ENCODE measurements around the gene GBP4.
A peak's percentile ranks its signal among the peaks of the same experiment; 100 is the strongest.
"Not testable (repeated sequence)": the region's sequence is repeated elsewhere in the genome, so short reads cannot be mapped to it uniquely, and the experiment has no call there.

GBP4 gene

GRCh38 chr1:89198491-89199072 is at the start of gene GBP4:
GBP4 (minus strand) TSS chr1:89198942; CDS start chr1:89198834, 108 bp downstream.
- DNase-seq (ENCODE audit: low read depth, low spot score): peak; percentile 4

DNA sequence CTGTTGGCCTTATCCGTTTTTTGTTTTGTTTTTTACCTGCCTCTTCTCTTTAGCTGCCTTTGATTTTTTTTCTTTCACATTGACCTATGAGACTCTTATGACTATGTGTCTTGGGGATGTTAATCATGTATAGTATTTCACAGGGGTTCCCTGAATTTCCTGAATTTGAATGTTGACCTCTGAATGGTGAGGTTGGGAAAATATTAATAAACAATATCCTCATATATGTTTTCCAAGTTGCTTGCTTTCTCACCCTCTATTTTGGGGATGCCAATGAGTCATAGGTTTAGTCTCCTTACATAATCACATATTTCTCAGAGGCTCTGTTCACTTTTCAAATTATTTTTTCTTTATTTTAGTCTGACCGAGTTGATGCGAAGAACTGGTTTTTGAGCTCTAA is 44.3 kb upstream of the GBP4 start:
- DNase-seq (ENCODE audit: low read depth, low spot score): no peak

GRCh38 chr1:89221341-89221740 is 22.6 kb upstream of the GBP4 start:
- DNase-seq (ENCODE audit: low read depth, low spot score): no peak

DNA sequence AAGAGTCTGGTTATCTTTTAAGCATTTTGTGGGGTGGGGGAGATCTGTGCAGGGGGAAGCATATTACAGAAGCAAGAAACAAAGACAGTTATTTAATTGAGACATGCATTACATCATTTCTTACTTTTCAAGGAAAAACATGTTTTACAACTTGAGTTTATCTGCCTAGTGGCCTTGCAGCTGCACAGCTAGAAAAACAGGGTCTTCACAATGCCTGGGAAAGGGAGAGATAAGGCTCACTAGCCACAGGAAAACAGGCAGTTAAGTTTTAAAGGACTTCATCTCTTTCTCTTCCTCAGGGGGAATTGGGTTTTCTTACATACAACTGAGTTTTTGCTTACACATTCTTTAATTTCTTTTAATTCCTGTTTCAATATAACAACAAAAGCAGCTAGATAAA is 21.1 kb upstream of the GBP4 start:
- DNase-seq (ENCODE audit: low read depth, low spot score): not testable (repeated sequence)

DNA sequence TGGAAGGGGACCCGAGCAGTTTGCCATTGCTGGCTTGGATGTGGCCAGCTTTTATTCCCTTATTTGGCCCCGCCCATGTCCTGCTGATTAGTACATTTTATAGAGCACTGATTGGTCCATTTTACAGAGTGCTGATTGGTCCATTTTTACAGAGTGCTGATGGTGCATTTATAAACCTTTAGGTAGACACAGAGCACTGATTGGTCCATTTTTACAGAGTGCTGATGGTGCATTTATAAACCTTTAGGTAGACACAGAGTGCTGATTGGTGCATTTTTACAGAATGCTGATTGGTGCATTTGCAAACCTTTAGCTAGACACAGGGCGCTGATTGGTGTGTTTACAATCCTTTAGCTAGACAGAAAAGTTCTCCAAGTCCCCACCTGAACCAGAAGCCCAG is 20.2 kb upstream of the GBP4 start:
- not testable (repeated sequence) for DNase-seq (ENCODE audit: low read depth, low spot score)

DNA sequence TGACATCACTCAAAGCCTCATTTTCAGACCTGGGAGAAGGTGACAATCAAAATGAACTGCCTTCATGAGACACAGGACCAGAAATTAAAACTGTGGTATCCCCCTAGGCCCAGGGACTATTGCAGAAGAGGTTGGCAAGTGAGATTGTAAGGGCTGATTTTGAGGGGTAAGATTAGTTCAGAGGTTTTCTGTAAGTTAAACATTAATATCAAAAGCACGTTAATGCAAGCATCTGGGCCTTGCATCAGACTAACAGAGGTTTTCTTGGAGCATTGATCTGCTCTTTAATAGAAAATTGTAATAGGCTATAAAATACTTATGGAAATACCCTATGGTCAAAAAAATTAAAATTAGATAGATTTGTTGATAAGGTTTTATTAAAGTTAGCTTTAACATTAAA is 14.6 kb upstream of the GBP4 start:
- DNase-seq (ENCODE audit: low read depth, low spot score): no peak

GRCh38 chr1:89211035-89211634 is 12.4 kb upstream of the GBP4 start:
- no peak for DNase-seq (ENCODE audit: low read depth, low spot score)

GRCh38 chr1:89206373-89206772 is 7.6 kb upstream of the GBP4 start:
- DNase-seq (ENCODE audit: low read depth, low spot score): no peak

GRCh38 chr1:89203166-89203565 is 4.4 kb upstream of the GBP4 start:
- DNase-seq (ENCODE audit: low read depth, low spot score): no peak

DNA sequence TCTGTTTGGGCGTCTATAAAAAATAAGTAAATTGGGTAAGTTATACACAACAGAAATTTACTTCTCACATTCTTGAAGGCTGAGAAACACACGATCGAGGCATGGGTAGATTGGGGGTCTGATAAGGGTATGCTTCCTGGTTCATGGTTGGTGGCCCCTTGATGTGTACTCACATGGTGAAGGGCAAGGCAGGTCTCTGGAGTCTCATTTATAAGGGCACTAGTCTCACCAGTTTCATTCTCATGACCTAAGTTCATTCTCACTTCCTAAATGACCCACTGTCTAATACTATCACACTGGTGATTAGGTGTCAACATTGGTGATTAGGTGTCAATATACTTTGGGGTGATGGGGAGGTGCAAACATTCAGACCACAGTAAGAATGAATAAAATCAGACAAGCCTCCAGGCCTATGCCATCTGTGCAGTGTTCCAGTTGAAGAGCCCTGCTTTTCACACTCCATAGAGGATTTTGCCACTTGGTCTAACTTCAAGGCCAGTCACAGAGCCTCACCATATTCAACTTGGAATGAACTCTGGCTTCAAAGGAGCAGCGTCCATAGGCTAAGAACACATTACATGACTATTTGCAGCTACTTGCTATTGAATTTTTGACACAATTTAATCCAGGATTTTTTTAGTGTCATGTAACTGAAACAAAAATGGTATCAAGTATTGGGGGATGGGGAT is 2.5 kb upstream of the GBP4 start:
- DNase-seq (ENCODE audit: low read depth, low spot score): no peak

DNA sequence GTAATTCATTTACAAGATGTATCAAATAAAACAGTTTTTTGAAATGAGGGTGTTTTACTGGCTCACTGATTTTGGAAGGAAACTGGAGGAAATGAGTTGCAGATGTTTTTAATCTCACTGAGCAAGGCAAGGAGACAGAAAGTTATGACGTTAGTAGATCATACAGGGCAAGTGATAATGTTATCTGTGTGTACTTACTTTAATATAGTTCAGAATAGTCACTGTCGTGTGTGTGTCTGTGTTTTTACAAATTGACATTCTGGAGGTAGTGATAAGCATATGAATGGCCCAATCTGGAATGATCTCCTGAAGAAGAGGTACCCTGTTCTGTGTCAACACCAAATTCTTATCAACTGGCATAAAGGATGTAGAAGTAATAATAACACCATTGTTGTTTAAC is 1.9 kb upstream of the GBP4 start:
- no peak for DNase-seq (ENCODE audit: low read depth, low spot score)

GRCh38 chr1:89199525-89200031 is 836 bp upstream of the GBP4 start:
- DNase-seq (ENCODE audit: low read depth, low spot score): no peak

DNA sequence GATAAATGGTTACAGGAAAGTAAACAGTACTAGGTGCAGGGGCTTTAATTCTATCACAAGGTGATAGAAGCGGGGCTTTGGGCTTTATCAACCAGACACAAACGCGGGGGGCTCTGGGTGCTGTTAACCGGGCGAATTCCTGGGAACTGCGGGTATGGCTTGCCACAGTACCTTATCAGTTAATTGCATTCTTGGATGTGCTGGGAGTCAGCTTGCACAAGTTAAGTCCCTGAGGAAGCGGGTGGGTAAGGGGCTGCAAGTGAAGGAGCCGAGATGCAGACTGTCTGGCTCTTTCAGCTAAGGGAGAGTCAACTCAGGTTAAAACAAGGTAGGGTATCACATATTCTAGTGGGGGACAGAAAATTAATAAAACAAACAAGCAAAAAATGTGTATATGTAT is 661 bp downstream of the GBP4 start:
- DNase-seq (ENCODE audit: low read depth, low spot score): peak; percentile 40

DNA sequence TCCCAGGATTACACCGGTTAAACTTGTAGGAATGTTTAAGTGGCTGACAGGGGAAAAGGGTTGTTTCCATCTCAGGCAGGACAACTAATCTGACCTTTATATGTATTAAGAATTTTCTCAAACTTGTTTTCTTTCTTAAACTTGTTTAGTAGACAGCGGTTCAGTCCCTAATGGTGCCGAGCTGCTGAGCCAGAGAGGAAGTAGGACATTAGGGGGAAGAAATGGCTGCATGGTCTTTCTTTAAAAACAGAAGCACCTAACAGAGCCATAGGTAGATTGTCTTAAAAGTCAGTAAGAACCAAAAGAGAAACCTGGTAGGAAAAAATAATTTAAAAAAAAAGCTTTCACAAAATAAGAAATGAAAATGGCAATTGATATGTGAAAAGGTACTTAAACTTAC is 3.3 kb downstream of the GBP4 start:
- no peak for DNase-seq (ENCODE audit: low read depth, low spot score)

- no peak for DNase-seq (ENCODE audit: low read depth, low spot score)
These were observed 7.4 kb downstream of the GBP4 start for GRCh38 chr1:89191314-89191713.

DNA sequence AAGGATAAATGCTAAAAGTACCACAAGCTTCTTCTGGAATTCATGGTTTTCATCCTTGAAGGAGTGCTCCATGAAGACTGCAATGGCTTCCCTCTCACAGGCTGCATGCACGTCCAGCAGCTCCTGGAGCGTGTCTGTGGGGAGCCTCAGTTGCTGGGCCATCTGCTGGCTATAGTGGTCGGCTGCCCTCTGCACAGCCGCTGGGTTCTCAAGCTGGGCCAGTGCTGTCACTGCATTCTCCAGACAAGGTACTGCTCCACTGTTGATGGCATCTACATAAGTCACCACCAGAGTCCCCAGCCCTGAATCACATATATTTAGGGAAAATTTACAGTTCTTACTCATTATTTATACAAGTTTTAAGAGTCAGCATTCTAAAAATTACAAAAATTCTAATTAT is 8.7 kb downstream of the GBP4 start:
- no peak for DNase-seq (ENCODE audit: low read depth, low spot score)

GRCh38 chr1:89179343-89179742 is 19.4 kb downstream of the GBP4 start:
- DNase-seq (ENCODE audit: low read depth, low spot score): no peak

DNA sequence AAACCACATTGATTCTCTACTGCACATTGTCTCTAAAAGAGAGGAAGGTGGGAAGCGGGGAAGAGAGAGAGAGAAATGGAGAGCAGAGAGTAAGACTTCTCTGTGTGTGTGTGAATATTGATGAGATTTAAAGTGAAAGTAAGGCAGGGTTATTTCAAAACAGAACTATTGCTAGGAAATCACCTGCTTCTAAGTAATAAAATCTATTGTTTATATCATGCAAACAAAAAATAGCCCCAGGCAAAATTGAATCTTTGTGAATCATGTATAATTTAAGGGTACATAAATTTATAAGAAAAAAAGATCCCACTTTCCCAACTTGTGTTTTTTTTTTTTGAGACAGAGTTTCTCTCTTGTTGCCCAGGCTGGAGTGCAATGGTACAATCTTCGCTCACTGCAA is 21.8 kb downstream of the GBP4 start:
- DNase-seq (ENCODE audit: low read depth, low spot score): no peak

DNA sequence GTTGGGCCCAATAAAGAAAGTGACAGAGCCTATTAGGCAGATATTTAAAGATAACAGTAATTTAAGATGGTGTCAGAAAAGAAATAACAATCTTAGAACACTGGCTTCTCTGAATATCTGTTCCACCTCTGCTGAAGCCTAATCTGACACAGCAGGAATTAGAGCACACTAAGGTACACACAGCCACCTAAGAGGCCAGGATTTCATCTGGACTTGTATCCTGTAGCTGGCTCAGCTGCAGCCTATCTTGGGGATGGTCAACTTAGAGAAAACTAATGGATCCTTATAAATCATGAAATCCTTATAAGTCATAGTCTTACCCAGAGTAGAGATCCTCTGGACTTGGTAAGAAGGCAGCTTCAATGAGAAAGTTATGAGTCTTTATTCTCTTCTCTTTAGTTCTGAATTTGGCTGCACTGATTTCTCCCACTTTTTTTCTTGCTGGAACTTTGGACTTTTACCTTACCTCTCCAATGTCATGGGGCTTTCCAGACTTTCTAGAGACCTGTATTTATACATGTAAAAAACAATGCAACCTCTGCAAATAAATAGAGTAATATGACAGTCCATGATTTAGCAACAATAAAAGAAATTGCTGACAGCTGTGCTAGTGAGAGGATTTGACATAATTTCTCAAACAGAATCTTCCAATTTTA is 23.0 kb downstream of the GBP4 start, which contains the start of gene GBP7:
Gene GBP7 (minus strand): TSS at position 403 of the 656 bp plus-strand sequence. CDS start 4,068 bp downstream, outside the sequence.
- no peak for DNase-seq (ENCODE audit: low read depth, low spot score)

DNA sequence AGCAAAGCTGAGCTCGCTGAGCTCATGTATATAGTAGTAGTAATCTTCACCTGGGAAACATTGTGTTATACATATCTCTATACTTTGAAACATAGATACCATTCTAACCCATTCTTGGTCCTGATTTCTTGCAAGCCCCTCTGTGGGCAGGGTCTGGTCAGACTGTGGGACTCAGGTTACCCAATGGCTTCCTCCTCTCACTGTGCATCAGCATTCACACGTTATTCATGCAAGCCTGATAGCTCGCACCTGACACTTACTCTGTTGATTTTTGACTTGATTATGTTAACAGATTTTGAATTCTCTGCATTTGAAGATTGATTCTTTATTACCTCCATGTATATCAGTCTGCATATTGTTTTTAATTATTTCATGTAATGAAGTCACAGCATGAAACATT is 24.3 kb downstream of the GBP4 start:
- DNase-seq (ENCODE audit: low read depth, low spot score): no peak

GRCh38 chr1:89172468-89173143 is 26.1 kb downstream of the GBP4 start:
- no peak for DNase-seq (ENCODE audit: low read depth, low spot score)

DNA sequence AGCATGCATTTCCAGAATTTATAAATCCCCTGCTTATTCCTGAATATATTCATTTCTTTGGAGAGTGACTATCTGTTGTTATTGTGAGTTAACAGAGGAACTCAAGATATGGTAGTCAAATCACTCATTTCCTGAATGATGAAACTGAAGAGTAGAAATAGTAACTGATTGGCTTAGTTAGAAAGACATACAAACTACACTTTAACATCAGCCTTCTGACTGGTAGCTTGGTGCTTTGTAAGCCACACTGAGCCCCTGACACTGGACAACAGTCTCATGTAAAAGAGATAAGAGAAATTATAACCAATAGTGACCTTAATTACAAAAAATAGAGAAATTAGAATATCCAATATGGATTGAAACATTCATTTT is 27.7 kb downstream of the GBP4 start:
- no peak for DNase-seq (ENCODE audit: low read depth, low spot score)
